Psoas muscle (tissue), 8 donors: Measurements from ENCODE around the gene MGA. TPM values are rescaled to one million over a fixed set of nuclear protein-coding genes. Genes with fewer than 3 reads are reported as not detected.
"Not testable (repeated sequence)": the region's sequence is repeated elsewhere in the genome, so short reads cannot be mapped to it uniquely, and the experiment has no call there.

Experiments used
- ATAC-seq, 4 donors: fragments of 200-7000 bp; cut with Tn5 transposase; one replicate each; pipeline ENCODE4 v1.9.1; 2020; ENCODE audit warnings: moderate library complexity in 3 of 4, mild to moderate bottlenecking in 2 of 4
- DNase-seq, 2 donors: peaks; one replicate each; pipeline ENCODE4 v3.0.0-alpha.2; 2020
- H3K27ac ChIP-seq: fragments of 200-600 bp; one replicate; pipeline ENCODE4 v1.8.0; 2022
- H3K27me3 ChIP-seq, 3 donors: fragments of 200-600 bp in 1 of 3; one replicate each; pipeline versions ENCODE4 v1.6.1 to v1.8.0; 2013 to 2022; ENCODE audit warnings: low read length in 2 of 3, mild to moderate bottlenecking in 2 of 3, moderate library complexity in 1 of 3; ENCODE audit not compliant: insufficient read depth in 3 of 3
- H3K36me3 ChIP-seq, 2 donors: fragments of 200-600 bp in 1 of 2; one replicate each; pipeline versions ENCODE4 v1.6.1 to v1.8.0; 2013 to 2022; ENCODE audit warnings: low read depth in 1 of 2, mild to moderate bottlenecking in 1 of 2, moderate library complexity in 1 of 2; ENCODE audit not compliant: insufficient read depth in 1 of 2
- H3K4me1 ChIP-seq: fragments of 200-600 bp; one replicate; pipeline ENCODE4 v1.8.0; 2022
- H3K4me3 ChIP-seq: fragments of 200-600 bp; one replicate; pipeline ENCODE4 v1.8.0; 2022; ENCODE audit warnings: mild to moderate bottlenecking
- H3K9me3 ChIP-seq: fragments of 200-600 bp; one replicate; pipeline ENCODE4 v1.8.0; 2022
- CTCF ChIP-seq: fragments of 200-600 bp; IDR thresholded peaks from one replicate; pipeline ENCODE4 v1.8.0; 2022; ENCODE audit warnings: antibody characterized with exemption
- WGBS, 3 donors: extraction: QIAGEN DNeasy Blood & Tissue Kit; methylation state at CpG; one replicate each; pipeline versions ENCODE4 v1.1.6 to v1.1.7; 2013; 5-methylcytosine and 5-hydroxymethylcytosine counted together
- intact Hi-C, 2 donors: fragments of 100-400 bp; cut with DNase I; formaldehyde crosslinking; loops; one replicate each; pipeline versions ENCODE4 v1.11.0 to v1.14.2; 2022
- polyA plus RNA-seq, 3 donors: library from polyadenylated mRNA; stranded (reverse); fragments of 200-250 nt; gene quantifications; one replicate each; pipeline ENCODE4 v1.2.3, GENCODE V29; 2013
- total RNA-seq, 4 donors: library from RNA; stranded (reverse); fragmentation: NEBNext Ultra II Directional in 2 of 4; extraction: Animal tissue kit (Norgen Biotek cat#: 25700) in 2 of 4; gene quantifications; one replicate each; pipeline versions ENCODE4 v1.2.1 to v1.2.4, GENCODE V29; 2021 to 2023
- donor health status: healthy with polysubstance abuse.
- donor health status: DM: no; HTN: no; CAD: no; lungs with moderate emphysema.
- donor health status: Bipolar disorder and iron deficiency.
- donor health status: healthy.
- donor health status: DM: yes; HTN: yes; CAD: no.
- donor health status: DM: no; HTN: no; CAD: no.
- donor health status: DM: no; HTN: no; CAD: no.
- donor health status: DM: yes; HTN: yes; CAD: no.

MGA gene
- total and polyA plus RNA-seq, 7 donors: 2.6 to 25.8 (median 13.1) TPM

GRCh38 chr15:41730543-41730942, 70.3 kb downstream of the MGA start:
- Histone ChIP-seq H3K36me3 (peaks cover 0 to 67% of the 10 kb centered on the region in 2 donors), H3K4me1 (no peaks in the 10 kb centered on the region)

GRCh38 chr15:41732483-41732882, 72.3 kb downstream of the MGA start:
- no peak for TF ChIP-seq CTCF
- intact Hi-C loops: no loop called here
- H3K36me3 ChIP-seq: peaks cover 0 to 81% of the 10 kb centered on the region in 2 donors
- no peak overlapping the region for H3K27ac ChIP-seq
- DNase-seq: no peak
- H3K4me3 ChIP-seq: no peak overlapping the region
- H3K4me1 ChIP-seq: no peaks in the 10 kb centered on the region
- no peaks in the 10 kb centered on the region for H3K27me3 ChIP-seq
- ATAC-seq: no peak
- H3K9me3 ChIP-seq: no peaks in the 10 kb centered on the region
- 93 to 100% (median 96%) methylated on average over 1 of the region's 1 CpG for WGBS, 3 donors

More at GRCh38 chr15:41730543-41730942, 70.3 kb downstream of the MGA start:
- Histone ChIP-seq H3K27ac (no peak overlapping the region), H3K27me3 (no peaks in the 10 kb centered on the region), H3K9me3 (no peaks in the 10 kb centered on the region), H3K4me3 (no peak overlapping the region)
- intact Hi-C loops: no loop called here
- ATAC-seq (no peak), DNase-seq (no peak)
- TF ChIP-seq CTCF: no peak
- WGBS, 3 donors: 81 to 83% (median 83%) methylated on average over 4 of the region's 4 CpGs

- no peak for DNase-seq
- 96 to 99% (median 99%) methylated on average over 4 of the region's 4 CpGs for WGBS, 3 donors
- H3K27ac ChIP-seq: no peak overlapping the region
- no peaks in the 10 kb centered on the region for H3K27me3 ChIP-seq
- TF ChIP-seq CTCF: no peak
- intact Hi-C loops: no loop called here
- peaks cover 0 to 87% of the 10 kb centered on the region in 2 donors for H3K36me3 ChIP-seq
- H3K4me1 ChIP-seq: no peaks in the 10 kb centered on the region
- no peak for ATAC-seq
- H3K4me3 ChIP-seq: no peak overlapping the region
- H3K9me3 ChIP-seq: no peaks in the 10 kb centered on the region
Observed at GRCh38 chr15:41734079-41734478, 73.9 kb downstream of the MGA start.

- H3K27me3 ChIP-seq: no peaks in the 10 kb centered on the region
- 92 to 94% (median 93%) methylated on average over 4 of the region's 4 CpGs for WGBS, 3 donors
- no peak for DNase-seq
- H3K4me1 ChIP-seq: no peaks in the 10 kb centered on the region
- no peak overlapping the region for H3K4me3 ChIP-seq
- no peaks in the 10 kb centered on the region for H3K9me3 ChIP-seq
- ATAC-seq: no peak
- peaks cover 0 to 85% of the 10 kb centered on the region in 2 donors for H3K36me3 ChIP-seq
- TF ChIP-seq CTCF: no peak
- intact Hi-C loops: no loop called here
- no peak overlapping the region for H3K27ac ChIP-seq
Observed at GRCh38 chr15:41735046-41735445, 74.8 kb downstream of the MGA start.

GRCh38 chr15:41735492-41735891, 75.3 kb downstream of the MGA start:
- DNase-seq, H3K27ac ChIP-seq, H3K4me1 ChIP-seq, H3K9me3 ChIP-seq, intact Hi-C loops, H3K27me3 ChIP-seq, ATAC-seq, H3K4me3 ChIP-seq: not testable (repeated sequence)
- peaks cover 0 to 82% of the 10 kb centered on the region in 2 donors for H3K36me3 ChIP-seq
- 95 to 97% (median 97%) methylated on average over 10 of the region's 10 CpGs for WGBS, 3 donors
